ENCODE measurements around the gene ZNF544.

GRCh38 chr19:58284199-58284598 is 55.5 kb downstream of the ZNF544 start:
- TF ChIP-seq CTCF (conservative IDR thresholded peaks at IDR 0.05) (no peak), EZH2 (IDR thresholded peaks at IDR 0.05; ENCODE audit: low read depth) (no peak)
